GM13976 (cell line): ENCODE results near the gene MYRF.

Experiments
- DNase-seq: peaks from one replicate; pipeline ENCODE4 v3.0.0; 2012; ENCODE audit warnings: low spot score
- in situ Hi-C: fragments of 300-500 bp; cut with MboI; formaldehyde crosslinking; loops from one replicate; pipeline ENCODE4 v1.12.0; 2022; ENCODE audit warnings: low sequenced_read_pairs, mixed read lengths, inconsistent platforms; ENCODE audit not compliant: unreplicated experiment
- TF ChIP-seq, protein P1 (sequence below): IDR thresholded peaks from 2 replicates; pipeline ENCODE4 v1.5.1; 2012; ENCODE audit warnings: borderline replicate concordance, mild to moderate bottlenecking; ENCODE audit not compliant: insufficient read depth; ENCODE audit errors: extremely low read depth, missing control alignments, control extremely low read depth

Gene MYRF

GRCh38 chr11:61833926-61834277, 81.5 kb downstream of the MYRF start:
- in situ Hi-C loops = no loop called here
- TF ChIP-seq, protein P1, sequence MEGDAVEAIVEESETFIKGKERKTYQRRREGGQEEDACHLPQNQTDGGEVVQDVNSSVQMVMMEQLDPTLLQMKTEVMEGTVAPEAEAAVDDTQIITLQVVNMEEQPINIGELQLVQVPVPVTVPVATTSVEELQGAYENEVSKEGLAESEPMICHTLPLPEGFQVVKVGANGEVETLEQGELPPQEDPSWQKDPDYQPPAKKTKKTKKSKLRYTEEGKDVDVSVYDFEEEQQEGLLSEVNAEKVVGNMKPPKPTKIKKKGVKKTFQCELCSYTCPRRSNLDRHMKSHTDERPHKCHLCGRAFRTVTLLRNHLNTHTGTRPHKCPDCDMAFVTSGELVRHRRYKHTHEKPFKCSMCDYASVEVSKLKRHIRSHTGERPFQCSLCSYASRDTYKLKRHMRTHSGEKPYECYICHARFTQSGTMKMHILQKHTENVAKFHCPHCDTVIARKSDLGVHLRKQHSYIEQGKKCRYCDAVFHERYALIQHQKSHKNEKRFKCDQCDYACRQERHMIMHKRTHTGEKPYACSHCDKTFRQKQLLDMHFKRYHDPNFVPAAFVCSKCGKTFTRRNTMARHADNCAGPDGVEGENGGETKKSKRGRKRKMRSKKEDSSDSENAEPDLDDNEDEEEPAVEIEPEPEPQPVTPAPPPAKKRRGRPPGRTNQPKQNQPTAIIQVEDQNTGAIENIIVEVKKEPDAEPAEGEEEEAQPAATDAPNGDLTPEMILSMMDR = no peak
- no peak for DNase-seq

- TF ChIP-seq, protein P1 = no peak
- in situ Hi-C loops = no loop called here
- peak; percentile 92 for DNase-seq
Observed at GRCh38 chr11:61834278-61835048, 82.0 kb downstream of the MYRF start.

DNA sequence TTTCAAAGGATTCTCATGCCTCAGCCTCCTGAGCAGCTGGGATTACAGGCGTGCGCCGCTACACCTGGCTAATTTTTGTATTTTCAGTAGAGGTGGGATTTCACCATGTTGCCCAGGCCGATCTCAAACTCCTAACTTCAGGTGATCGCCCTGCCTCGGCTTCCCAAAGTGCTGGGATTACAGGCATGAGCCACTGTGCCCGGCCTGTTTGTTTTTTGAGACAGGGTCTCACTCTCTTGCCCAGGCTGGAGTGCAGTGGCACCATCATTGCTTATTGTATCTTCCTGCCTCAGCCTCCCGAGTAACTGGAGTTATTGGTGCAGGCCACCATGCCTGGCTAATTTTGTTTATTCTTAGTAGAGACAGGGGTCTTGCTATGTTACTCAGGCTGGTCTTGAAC, 83.8 kb downstream of the MYRF start:
- TF ChIP-seq, protein P1 = no peak
- in situ Hi-C loops = no loop called here
- DNase-seq = no peak

DNA sequence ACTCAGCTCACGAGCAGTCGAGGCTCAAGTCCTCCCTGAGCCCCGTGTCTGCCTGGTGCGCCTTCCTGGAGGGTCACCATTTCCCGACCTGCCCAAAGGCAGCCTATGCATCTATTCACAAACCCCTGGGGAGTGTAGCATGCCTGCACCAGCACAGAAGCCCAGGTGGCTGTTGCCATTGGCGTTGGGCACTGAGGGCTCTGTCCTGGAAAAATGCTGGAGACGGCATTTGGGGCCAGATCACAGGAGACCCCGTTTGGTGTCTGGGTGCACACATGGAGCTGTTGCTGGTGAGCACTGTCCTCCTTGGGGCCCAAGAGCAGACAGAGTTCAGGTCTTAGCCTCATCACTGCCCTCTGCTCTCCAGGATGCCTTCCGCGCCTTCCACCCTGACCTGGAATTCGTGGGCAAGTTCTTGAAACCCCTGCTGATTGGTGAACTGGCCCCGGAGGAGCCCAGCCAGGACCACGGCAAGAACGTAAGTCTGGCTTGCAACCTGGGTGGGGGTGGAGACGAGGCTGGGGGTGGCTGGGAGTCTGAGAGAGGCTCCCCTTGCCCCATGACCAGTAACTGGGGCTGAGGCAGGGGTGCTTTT, 85.1 kb downstream of the MYRF start:
- TF ChIP-seq, protein P1 = no peak
- in situ Hi-C loops = no loop called here
- DNase-seq = no peak
